ENCODE data around the gene TMEM150A. TPM values are rescaled to one million over a fixed set of nuclear protein-coding genes. Genes with fewer than 3 reads are reported as not detected.

Gene TMEM150A
- total RNA-seq, 2 donors from 2014 or later: 17.4 to 32.3 TPM

- H3K4me3 ChIP-seq: no peak overlapping the region
- 90% methylated on average over 8 of the region's 8 CpGs for WGBS
- intact Hi-C loops (cut with DNase I): no loop called here
- H3K4me1 ChIP-seq (replicated peaks): peaks cover 11% of the 10 kb centered on the region
- H3K36me3 ChIP-seq: no peaks in the 10 kb centered on the region
- no peak for DNase-seq (ENCODE audit: low spot score)
- H3K27me3 ChIP-seq (replicated peaks; ENCODE audit: insufficient read depth): no peaks in the 10 kb centered on the region
- no peaks in the 10 kb centered on the region for H3K9me3 ChIP-seq
- peak overlapping the region; percentile 3 to 56 for H3K27ac ChIP-seq
- TF ChIP-seq POLR2A (IDR thresholded peaks at IDR 0.05): no peak
- no peak for TF ChIP-seq POLR2AphosphoS5 (IDR thresholded peaks at IDR 0.05)
- TF ChIP-seq CTCF (IDR thresholded peaks at IDR 0.05): no peak
Measured at GRCh38 chr2:85575739-85576138, 26.8 kb downstream of the TMEM150A start.

- no peak for DNase-seq (ENCODE audit: low spot score)
- H3K4me1 ChIP-seq (replicated peaks): no peaks in the 10 kb centered on the region
- no peaks in the 10 kb centered on the region for H3K36me3 ChIP-seq
- H3K4me3 ChIP-seq: no peak overlapping the region
- WGBS: 90% methylated on average over 4 of the region's 4 CpGs
- TF ChIP-seq POLR2A (IDR thresholded peaks at IDR 0.05): no peak
- no peak for TF ChIP-seq CTCF (IDR thresholded peaks at IDR 0.05)
- TF ChIP-seq POLR2AphosphoS5 (IDR thresholded peaks at IDR 0.05): no peak
- H3K9me3 ChIP-seq: no peaks in the 10 kb centered on the region
- intact Hi-C loops (cut with DNase I): no loop called here
- H3K27me3 ChIP-seq (replicated peaks; ENCODE audit: insufficient read depth): no peaks in the 10 kb centered on the region
- H3K27ac ChIP-seq: no peak overlapping the region
Measured at GRCh38 chr2:85566265-85566664, 36.2 kb downstream of the TMEM150A start.

- intact Hi-C loops (cut with DNase I): loop anchor here (5.0 kb wide), 1 partner anchor 33 kb away; the partner anchor contains the start of gene RNF181
- Histone ChIP-seq H3K4me3 (no peak overlapping the region), H3K9me3 (no peaks in the 10 kb centered on the region), H3K27me3 (replicated peaks; ENCODE audit: insufficient read depth) (no peaks in the 10 kb centered on the region), H3K27ac (no peak overlapping the region), H3K4me1 (replicated peaks) (peaks cover 3% of the 10 kb centered on the region), H3K36me3 (no peaks in the 10 kb centered on the region)
- TF ChIP-seq POLR2AphosphoS5 (IDR thresholded peaks at IDR 0.05) (no peak), CTCF (IDR thresholded peaks at IDR 0.05) (no peak), POLR2A (IDR thresholded peaks at IDR 0.05) (no peak)
- no peak for DNase-seq (ENCODE audit: low spot score)
- WGBS: 82% methylated on average over 5 of the region's 5 CpGs
Measured at GRCh38 chr2:85564144-85564563, 38.3 kb downstream of the TMEM150A start.

- H3K4me3 ChIP-seq: peak within 1 kb of the TSS; percentile 69 to 70
- 4% methylated on average over 48 of the region's 64 CpGs for WGBS
- DNase-seq (ENCODE audit: low spot score): peak; percentile 95
- no peaks in the 10 kb centered on the region for H3K27me3 ChIP-seq (replicated peaks; ENCODE audit: insufficient read depth)
- H3K27ac ChIP-seq: peak within 1 kb of the TSS; percentile 80 to 84
- intact Hi-C loops (cut with DNase I): loop anchor here (5.0 kb wide), 1 partner anchor 36 kb away; the partner anchor contains the start of gene RNF181
- peaks cover 3% of the 10 kb centered on the region for H3K4me1 ChIP-seq (replicated peaks)
- H3K36me3 ChIP-seq: no peaks in the 10 kb centered on the region
- H3K9me3 ChIP-seq: no peaks in the 10 kb centered on the region
- TF ChIP-seq POLR2A (IDR thresholded peaks at IDR 0.05): peak; percentile 80
- TF ChIP-seq CTCF (IDR thresholded peaks at IDR 0.05): peak in 3 of 4 experiments; percentile 46 to 77 (median 54)
- peak; percentile 97 for TF ChIP-seq POLR2AphosphoS5 (IDR thresholded peaks at IDR 0.05)
Measured at GRCh38 chr2:85561280-85562212, 41.0 kb downstream of the TMEM150A start, which contains the start of gene GGCX. GGCX (minus strand) TSS chr2:85561493; CDS start chr2:85561428, 65 bp downstream.

Measured in prostate gland (tissue), 2 donors.